Muscle of back (tissue), 10 donors: ENCODE measurements around the gene PLEKHJ1. TPM values are rescaled to one million over a fixed set of nuclear protein-coding genes. Genes with fewer than 3 reads are reported as not detected.

Experiments
- polyA plus RNA-seq, 10 donors: library from polyadenylated mRNA; unstranded; fragments of 120-200 nt; gene quantifications; one replicate each; pipeline ENCODE4 v1.2.1, GENCODE V29; 2013; ENCODE audit not compliant: insufficient read length in 10 of 10

PLEKHJ1 gene
- polyA plus RNA-seq, 10 donors, result 46.6 to 83.3 (median 62.3) TPM

Other genes starting within 250 kb of the PLEKHJ1 start
- 10 to 100 TPM; 49.9 to 89.7 (median 65.0) TPM for gene BTBD2, start 220.6 kb downstream of the PLEKHJ1 start, polyA plus RNA-seq
- gene MKNK2, start 185.1 kb downstream of the PLEKHJ1 start, polyA plus RNA-seq, result 10 to 100 TPM; 59.6 to 92.7 (median 76.8) TPM
- 10 to 100 TPM; 13.5 to 19.9 (median 15.6) TPM for gene MOB3A, start 140.0 kb downstream of the PLEKHJ1 start, polyA plus RNA-seq
- 1 to 10 TPM; 1.1 to 3.9 (median 1.7) TPM for gene IZUMO4, start 139.4 kb downstream of the PLEKHJ1 start, polyA plus RNA-seq
- gene AP3D1, start 84.8 kb downstream of the PLEKHJ1 start, polyA plus RNA-seq, result 10 to 100 TPM; 52.0 to 77.1 (median 62.3) TPM
- 10 to 100 TPM; 17.3 to 22.6 (median 20.4) TPM for gene DOT1L, start 72.4 kb downstream of the PLEKHJ1 start, polyA plus RNA-seq
- 10 to 100 TPM; 48.0 to 78.1 (median 59.7) TPM for gene SF3A2, start 495 bp upstream of the PLEKHJ1 start, polyA plus RNA-seq
- gene AMH, start 13.0 kb upstream of the PLEKHJ1 start, polyA plus RNA-seq, result 1 to 10 TPM; 1.4 to 6.6 (median 3.0) TPM
- 10 to 100 TPM; 46.9 to 73.3 (median 52.7) TPM for gene JSRP1, start 20.1 kb upstream of the PLEKHJ1 start, polyA plus RNA-seq
- under 1 TPM in 8 of 10 donors, not detected in 2; 0.05 to 0.24 (median 0.09) TPM for gene PEAK3, start 45.8 kb upstream of the PLEKHJ1 start, polyA plus RNA-seq
- under 1 TPM in 4 of 10 donors, not detected in 6; 0.05 to 0.27 (median 0.09) TPM for gene LINGO3, start 71.8 kb upstream of the PLEKHJ1 start, polyA plus RNA-seq
- gene LSM7, start 92.3 kb upstream of the PLEKHJ1 start, polyA plus RNA-seq, result 100 to 1,000 TPM in 1 of 10 donors, 10 to 100 TPM in 9; 51.1 to 113 (median 65.5) TPM
- 10 to 100 TPM; 18.7 to 52.0 (median 35.8) TPM for gene SPPL2B, start 92.4 kb upstream of the PLEKHJ1 start, polyA plus RNA-seq
- under 1 TPM; 0.11 to 0.64 (median 0.17) TPM for gene TMPRSS9, start 123.9 kb upstream of the PLEKHJ1 start, polyA plus RNA-seq
- gene TIMM13, start 191.3 kb upstream of the PLEKHJ1 start, polyA plus RNA-seq, result 100 to 1,000 TPM in 2 of 10 donors, 10 to 100 TPM in 8; 56.2 to 113 (median 73.8) TPM
- 100 to 1,000 TPM in 1 of 10 donors, 10 to 100 TPM in 9; 46.0 to 112 (median 63.7) TPM for gene LMNB2, start 220.6 kb upstream of the PLEKHJ1 start, polyA plus RNA-seq
- gene GADD45B, start 239.8 kb upstream of the PLEKHJ1 start, polyA plus RNA-seq, result 10 to 100 TPM in 7 of 10 donors, 1 to 10 TPM in 3; 5.8 to 34.0 (median 10.3) TPM